Measurements from ENCODE around the gene SELE. TPM values are rescaled to one million over a fixed set of nuclear protein-coding genes. Genes with fewer than 3 reads are reported as not detected.

Gene SELE
- polyA plus RNA-seq (2012; ENCODE audit: missing spikeins), result not detected

DNA sequence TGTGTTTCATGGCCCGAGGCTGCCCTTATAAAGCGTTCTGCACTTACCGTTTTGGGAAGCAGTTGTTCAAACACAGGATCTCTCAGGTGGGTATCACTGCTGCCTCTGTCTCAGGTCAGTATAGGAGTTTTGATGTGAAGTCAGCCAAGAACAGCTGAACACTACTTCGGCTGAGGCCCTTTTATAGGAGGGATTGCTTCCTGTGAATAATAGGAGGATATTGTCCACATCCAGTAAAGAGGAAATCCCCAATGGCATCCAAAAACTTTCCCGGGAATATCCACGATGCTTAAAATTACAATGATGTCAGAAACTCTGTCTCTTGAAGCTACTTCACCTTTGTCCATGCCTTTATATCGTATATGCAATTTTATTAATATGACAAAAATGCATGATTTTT lies at the start of gene SELE:
Gene SELE, minus strand, starts transcription at position 156 of the 400 bp plus-strand sequence. CDS start 467 bp downstream, outside the sequence.
- TF ChIP-seq POLR2A (IDR thresholded peaks at IDR 0.05; ENCODE audit: low read depth, low read length) (no peak), TAF1 (IDR thresholded peaks at IDR 0.05; ENCODE audit: borderline replicate concordance, low read depth, low read length) (no peak), POLR2AphosphoS5 (IDR thresholded peaks at IDR 0.05; ENCODE audit: low read depth, low read length) (no peak)
- FAIRE-seq (no peak), DNase-seq (ENCODE audit: insufficient read length) (no peak)

GRCh38 chr1:169782596-169782995 lies 48.7 kb upstream of the SELE start:
- FAIRE-seq, result no peak
- DNase-seq (ENCODE audit: insufficient read length), result no peak
- TF ChIP-seq TAF1 (IDR thresholded peaks at IDR 0.05; ENCODE audit: borderline replicate concordance, low read depth, low read length) (no peak), POLR2A (IDR thresholded peaks at IDR 0.05; ENCODE audit: low read depth, low read length) (no peak), POLR2AphosphoS5 (IDR thresholded peaks at IDR 0.05; ENCODE audit: low read depth, low read length) (no peak)

GRCh38 chr1:169779970-169780369 lies 46.1 kb upstream of the SELE start:
- DNase-seq (ENCODE audit: insufficient read length) (no peak), FAIRE-seq (no peak)
- TF ChIP-seq POLR2AphosphoS5 (IDR thresholded peaks at IDR 0.05; ENCODE audit: low read depth, low read length) (no peak), POLR2A (IDR thresholded peaks at IDR 0.05; ENCODE audit: low read depth, low read length) (no peak), TAF1 (IDR thresholded peaks at IDR 0.05; ENCODE audit: borderline replicate concordance, low read depth, low read length) (no peak)

DNA sequence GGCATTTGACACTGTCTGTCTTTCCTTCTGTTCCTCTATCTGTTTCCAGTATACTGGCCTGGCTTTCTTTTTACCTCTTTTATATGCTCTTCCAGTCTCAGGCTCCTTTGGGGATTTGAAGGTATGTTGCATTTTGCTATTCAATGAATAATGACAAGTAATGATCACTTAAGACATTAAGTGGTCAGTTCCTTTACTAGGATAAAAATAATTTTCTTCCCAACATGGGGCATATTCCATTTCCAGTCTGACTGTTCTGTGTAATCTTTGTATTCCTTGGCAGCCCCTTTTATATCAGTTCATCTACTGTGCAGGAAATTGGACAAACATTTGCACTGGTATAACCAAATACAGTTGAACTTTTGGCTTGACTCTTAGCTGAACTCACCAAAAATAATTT lies 45.3 kb upstream of the SELE start:
- no peak for FAIRE-seq
- TF ChIP-seq POLR2A (IDR thresholded peaks at IDR 0.05; ENCODE audit: low read depth, low read length) (no peak), POLR2AphosphoS5 (IDR thresholded peaks at IDR 0.05; ENCODE audit: low read depth, low read length) (no peak), TAF1 (IDR thresholded peaks at IDR 0.05; ENCODE audit: borderline replicate concordance, low read depth, low read length) (no peak)
- DNase-seq (ENCODE audit: insufficient read length), result no peak

- no peak for DNase-seq (ENCODE audit: insufficient read length)
Observed at GRCh38 chr1:169776440-169776839, 42.6 kb upstream of the SELE start.

GRCh38 chr1:169768161-169768560 lies 34.3 kb upstream of the SELE start:
- no peak for DNase-seq (ENCODE audit: insufficient read length)
- no peak for TF ChIP-seq POLR2A (IDR thresholded peaks at IDR 0.05; ENCODE audit: low read depth, low read length)
- no peak for TF ChIP-seq TAF1 (IDR thresholded peaks at IDR 0.05; ENCODE audit: borderline replicate concordance, low read depth, low read length)
- no peak for TF ChIP-seq POLR2AphosphoS5 (IDR thresholded peaks at IDR 0.05; ENCODE audit: low read depth, low read length)
- no peak for FAIRE-seq

More at GRCh38 chr1:169776440-169776839, 42.6 kb upstream of the SELE start:
- FAIRE-seq, result no peak
- TF ChIP-seq TAF1 (IDR thresholded peaks at IDR 0.05; ENCODE audit: borderline replicate concordance, low read depth, low read length), result no peak
- TF ChIP-seq POLR2A (IDR thresholded peaks at IDR 0.05; ENCODE audit: low read depth, low read length), result no peak
- no peak for TF ChIP-seq POLR2AphosphoS5 (IDR thresholded peaks at IDR 0.05; ENCODE audit: low read depth, low read length)

DNA sequence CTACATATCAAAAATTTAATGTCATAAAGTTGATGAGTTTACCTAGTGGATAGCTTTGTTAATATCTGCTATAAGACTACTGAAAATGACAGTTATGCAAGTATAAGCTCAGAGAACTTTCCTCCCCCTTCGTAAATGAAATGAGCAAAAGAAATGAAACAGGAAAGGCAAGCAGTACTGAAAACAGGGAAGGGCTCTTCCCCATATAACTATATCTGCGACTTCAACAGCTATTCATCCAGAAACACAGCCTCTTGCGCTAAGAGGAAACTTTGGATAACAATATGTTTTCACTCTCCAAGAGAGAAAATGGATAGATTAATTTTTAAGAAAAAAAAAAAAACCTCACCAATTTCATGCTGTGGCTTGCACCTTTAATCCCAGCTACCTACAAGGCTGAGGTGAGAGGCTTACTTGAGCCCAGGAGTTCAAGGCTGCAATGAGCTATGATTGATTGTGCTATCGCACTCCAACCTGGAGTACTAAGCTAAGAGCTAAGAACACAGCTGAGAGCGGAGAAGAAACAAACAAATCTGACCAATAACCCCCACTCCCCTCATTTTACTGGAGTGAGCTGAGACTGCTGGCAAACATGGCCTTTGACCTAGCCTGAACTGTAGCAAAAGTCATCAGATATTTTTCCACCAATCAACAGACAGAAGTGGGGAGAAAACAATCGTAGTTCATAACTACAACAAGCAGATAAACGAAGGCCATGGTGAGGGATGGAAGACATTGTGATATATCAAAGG lies 31.9 kb upstream of the SELE start:
- TF ChIP-seq POLR2A (IDR thresholded peaks at IDR 0.05; ENCODE audit: low read depth, low read length), result no peak
- TF ChIP-seq POLR2AphosphoS5 (IDR thresholded peaks at IDR 0.05; ENCODE audit: low read depth, low read length), result no peak
- no peak for TF ChIP-seq TAF1 (IDR thresholded peaks at IDR 0.05; ENCODE audit: borderline replicate concordance, low read depth, low read length)
- FAIRE-seq (no peak), DNase-seq (ENCODE audit: insufficient read length) (no peak)

DNA sequence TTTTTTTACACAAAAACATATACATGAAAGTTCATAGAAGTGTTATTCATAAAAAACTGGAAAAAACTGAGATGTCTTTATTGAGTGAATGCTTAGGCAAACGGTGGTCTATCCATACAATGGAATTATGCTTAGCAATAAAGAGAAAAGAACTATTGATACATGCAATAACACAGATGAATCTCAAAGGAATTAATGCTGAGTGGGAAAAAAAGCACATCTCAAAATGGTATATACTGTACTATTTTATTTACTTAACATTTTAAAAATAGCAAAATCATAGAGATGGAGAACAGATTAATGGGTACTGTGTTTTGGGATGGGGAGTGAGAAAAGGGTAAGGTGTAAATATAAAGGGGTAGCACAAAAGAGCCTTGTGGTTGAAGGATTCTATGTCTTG lies 31.0 kb upstream of the SELE start:
- TF ChIP-seq TAF1 (IDR thresholded peaks at IDR 0.05; ENCODE audit: borderline replicate concordance, low read depth, low read length), result no peak
- TF ChIP-seq POLR2AphosphoS5 (IDR thresholded peaks at IDR 0.05; ENCODE audit: low read depth, low read length), result no peak
- TF ChIP-seq POLR2A (IDR thresholded peaks at IDR 0.05; ENCODE audit: low read depth, low read length), result no peak
- FAIRE-seq (no peak), DNase-seq (ENCODE audit: insufficient read length) (no peak)

DNA sequence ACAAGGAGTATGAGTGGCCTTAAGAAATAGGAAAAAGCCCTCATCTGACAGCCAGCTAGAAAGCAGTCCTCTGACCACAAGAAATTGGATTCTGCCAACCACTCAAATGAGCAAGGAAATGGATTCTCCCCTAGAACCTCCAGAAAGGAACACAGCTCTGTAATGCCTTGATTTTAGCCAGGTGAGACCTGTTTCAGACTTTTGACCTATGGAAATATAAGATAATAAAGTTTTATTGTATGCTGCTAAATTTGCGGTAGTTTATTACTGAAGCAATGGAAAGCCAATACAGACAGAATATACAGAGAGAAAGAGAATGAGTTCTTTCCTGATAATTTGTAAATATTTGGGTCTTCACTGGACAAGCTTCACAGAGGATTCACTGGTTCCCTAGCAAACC lies 28.8 kb upstream of the SELE start:
- DNase-seq (ENCODE audit: insufficient read length) (no peak), FAIRE-seq (no peak)
- TF ChIP-seq TAF1 (IDR thresholded peaks at IDR 0.05; ENCODE audit: borderline replicate concordance, low read depth, low read length) (no peak), POLR2A (IDR thresholded peaks at IDR 0.05; ENCODE audit: low read depth, low read length) (no peak)

GRCh38 chr1:169759038-169759437 lies 25.2 kb upstream of the SELE start:
- TF ChIP-seq POLR2A (IDR thresholded peaks at IDR 0.05; ENCODE audit: low read depth, low read length) (no peak), TAF1 (IDR thresholded peaks at IDR 0.05; ENCODE audit: borderline replicate concordance, low read depth, low read length) (no peak), POLR2AphosphoS5 (IDR thresholded peaks at IDR 0.05; ENCODE audit: low read depth, low read length) (no peak)
- DNase-seq (ENCODE audit: insufficient read length), result no peak

DNA sequence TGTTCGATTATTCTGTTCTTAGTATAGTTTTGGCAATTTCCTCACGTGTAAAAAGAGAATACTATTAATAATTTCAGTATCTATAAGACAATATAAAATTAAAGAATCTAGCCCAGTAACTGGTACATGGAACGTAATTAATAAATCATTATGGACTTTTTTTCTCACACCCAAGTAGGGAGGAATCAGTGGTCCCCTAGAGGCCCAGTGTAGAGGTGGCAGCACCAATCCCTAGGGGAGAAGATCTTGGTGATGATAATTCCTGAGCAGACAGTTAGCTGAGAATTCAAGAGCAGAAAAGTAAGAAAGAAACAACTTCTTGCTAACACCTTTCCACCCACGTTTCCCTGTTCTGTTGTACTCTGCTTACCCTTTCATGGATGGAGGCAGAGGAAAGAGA lies 19.7 kb upstream of the SELE start:
- TF ChIP-seq POLR2A (IDR thresholded peaks at IDR 0.05; ENCODE audit: low read depth, low read length) (no peak), POLR2AphosphoS5 (IDR thresholded peaks at IDR 0.05; ENCODE audit: low read depth, low read length) (no peak), TAF1 (IDR thresholded peaks at IDR 0.05; ENCODE audit: borderline replicate concordance, low read depth, low read length) (no peak)
- FAIRE-seq (no peak), DNase-seq (ENCODE audit: insufficient read length) (no peak)

More at GRCh38 chr1:169759038-169759437, 25.2 kb upstream of the SELE start:
- no peak for FAIRE-seq

DNA sequence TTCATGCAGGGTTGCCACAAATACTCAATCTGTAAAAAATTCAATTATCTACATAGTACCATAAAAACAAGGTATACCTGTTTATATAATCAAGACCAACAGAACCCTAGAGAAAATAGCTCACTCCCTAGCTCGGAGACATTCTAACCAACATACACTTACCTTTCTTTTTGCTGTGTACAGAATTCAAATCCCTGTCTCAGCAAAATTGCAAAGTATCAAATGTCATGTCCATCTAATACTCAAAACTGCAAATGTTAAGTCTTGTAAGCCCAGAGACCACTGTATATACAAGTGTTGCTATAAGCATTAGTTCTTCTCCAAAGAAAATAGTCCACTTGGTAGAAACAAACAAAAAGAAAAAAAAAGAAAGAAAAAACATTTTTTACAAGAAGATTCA lies 16.2 kb upstream of the SELE start:
- no peak for TF ChIP-seq POLR2A (IDR thresholded peaks at IDR 0.05; ENCODE audit: low read depth, low read length)
- no peak for TF ChIP-seq POLR2AphosphoS5 (IDR thresholded peaks at IDR 0.05; ENCODE audit: low read depth, low read length)
- TF ChIP-seq TAF1 (IDR thresholded peaks at IDR 0.05; ENCODE audit: borderline replicate concordance, low read depth, low read length), result no peak
- FAIRE-seq (no peak), DNase-seq (ENCODE audit: insufficient read length) (no peak)
